Smooth muscle cell (in vitro differentiated cells): Measurements from ENCODE around the gene RTKN. TPM values are rescaled to one million over a fixed set of nuclear protein-coding genes. Genes with fewer than 3 reads are reported as not detected.
"Not testable (repeated sequence)": the region's sequence is repeated elsewhere in the genome, so short reads cannot be mapped to it uniquely, and the experiment has no call there.

ENCODE experiments used
- DNase-seq: peaks from one replicate; lab custom pipeline; 2025; ENCODE audit not compliant: unreplicated experiment; lab: John Stamatoyannopoulos, UW
- H2AFZ ChIP-seq: fragments of 200-600 bp; sonication (generic); 2 replicates; pipeline ENCODE4 v1.6.0; 2016; ENCODE audit warnings: antibody characterized with exemption, low read depth, mild to moderate bottlenecking
- H3F3A ChIP-seq: fragments of 200-600 bp; sonication (generic); 2 replicates; pipeline ENCODE4 v1.6.0; 2017; ENCODE audit warnings: antibody characterized with exemption, low read depth
- H3K27ac ChIP-seq: fragments of 200-600 bp; sonication (generic); 2 replicates; pipeline ENCODE4 v1.5.1; 2016; ENCODE audit warnings: low read depth, mild to moderate bottlenecking
- H3K27me3 ChIP-seq: fragments of 200-600 bp; sonication (generic); 2 replicates; pipeline ENCODE4 v1.6.1; 2016; ENCODE audit warnings: low read depth, mild to moderate bottlenecking
- H3K36me3 ChIP-seq: fragments of 200-600 bp; sonication (generic); 2 replicates; pipeline ENCODE4 v1.5.1; 2016; ENCODE audit warnings: low read depth
- H3K4me1 ChIP-seq: fragments of 200-600 bp; sonication (generic); 2 replicates; pipeline ENCODE4 v1.5.1; 2016; ENCODE audit warnings: low read depth
- H3K4me2 ChIP-seq: fragments of 200-600 bp; sonication (generic); 2 replicates; pipeline ENCODE4 v1.6.0; 2016; ENCODE audit warnings: mild to moderate bottlenecking
- H3K4me3 ChIP-seq: fragments of 200-600 bp; sonication (generic); 2 replicates; pipeline ENCODE4 v1.5.1; 2016; ENCODE audit warnings: mild to moderate bottlenecking
- H3K79me2 ChIP-seq: fragments of 200-600 bp; sonication (generic); 2 replicates; pipeline ENCODE4 v1.6.0; 2016; ENCODE audit warnings: low read depth, mild to moderate bottlenecking
- H3K9ac ChIP-seq: fragments of 200-600 bp; sonication (generic); 2 replicates; pipeline ENCODE4 v1.6.0; 2016; ENCODE audit warnings: low read depth
- H3K9me3 ChIP-seq: fragments of 200-600 bp; sonication (generic); replicated peaks from 2 replicates; pipeline ENCODE4 v1.5.1; 2016; ENCODE audit warnings: low read depth
- H4K20me1 ChIP-seq: fragments of 200-600 bp; sonication (generic); 2 replicates; pipeline ENCODE4 v1.6.0; 2016; ENCODE audit warnings: low read depth
- CTCF ChIP-seq: fragments of 200-600 bp; sonication (generic); IDR thresholded peaks from 2 replicates; pipeline ENCODE4 v1.5.1; 2017; ENCODE audit warnings: borderline replicate concordance, mild to moderate bottlenecking, antibody characterized with exemption; ENCODE audit not compliant: insufficient read depth, poor library complexity, severe bottlenecking
- WGBS: methylation state at CpG from one replicate; pipeline ENCODE4 v1.1.7; 2016; ENCODE audit warnings: low lambda C conversion rate; 5-methylcytosine and 5-hydroxymethylcytosine counted together
- polyA plus RNA-seq: library from polyadenylated mRNA; unstranded; fragments of >200 nt; fragmentation: Nextera tagmentation; extraction: Ambion mirVana; gene quantifications from 2 replicates; pipeline ENCODE4 v1.2.1, GENCODE V29; 2016
- total RNA-seq: library from RNA; depleted of rRNA; stranded (reverse); fragments of >200 nt; gene quantifications from 2 replicates; pipeline ENCODE4 v1.2.3, GENCODE V29; 2014

RTKN gene
- total and polyA plus RNA-seq, 2 experiments from 2014 or later = 31.4 to 60.5 TPM

GRCh38 chr2:74421221-74421870, 20.4 kb downstream of the RTKN start, which contains the start of the genes C2orf81 and WDR54:
Gene C2orf81 (minus strand): TSS chr2:74421619. CDS start chr2:74421560, 59 bp downstream.
Gene WDR54 (plus strand): TSS chr2:74421730. CDS start chr2:74422154, 424 bp downstream.
- H3K27me3 ChIP-seq = peaks cover 4% of the 10 kb centered on the region
- TF ChIP-seq CTCF = no peak
- H3K4me3 ChIP-seq = peak within 1 kb of the TSS; percentile 59
- H3K9me3 ChIP-seq = no peaks in the 10 kb centered on the region
- no peak within 1 kb of the TSS for H3K9ac ChIP-seq
- H3F3A ChIP-seq = peaks cover 5% of the 10 kb centered on the region
- peaks cover 5% of the 10 kb centered on the region for H3K4me1 ChIP-seq
- H3K4me2 ChIP-seq = peak within 1 kb of the TSS; percentile 96
- DNase-seq = peak; percentile 45
- H2AFZ ChIP-seq = peak within 1 kb of the TSS; percentile 87
- peak within 1 kb of the TSS; percentile 2 for H3K27ac ChIP-seq
- H3K79me2 ChIP-seq = no peaks in the 10 kb centered on the region
- no peaks in the 10 kb centered on the region for H4K20me1 ChIP-seq
- WGBS = 2% methylated on average over 57 of the region's 57 CpGs
- no peaks in the 10 kb centered on the region for H3K36me3 ChIP-seq

- not testable (repeated sequence) for H3K36me3 ChIP-seq, H4K20me1 ChIP-seq, H3K27me3 ChIP-seq, H3F3A ChIP-seq, H3K4me1 ChIP-seq, H3K9ac ChIP-seq, DNase-seq, H3K79me2 ChIP-seq, H3K9me3 ChIP-seq
- WGBS = 84% methylated on average over 19 of the region's 19 CpGs
- peak overlapping the region; percentile 96 for H3K4me2 ChIP-seq
- peak overlapping the region; percentile 2 for H3K27ac ChIP-seq
- peak overlapping the region; percentile 59 for H3K4me3 ChIP-seq
- H2AFZ ChIP-seq = peak overlapping the region; percentile 87
Measured at GRCh38 chr2:74420443-74421103, 21.2 kb downstream of the RTKN start.

GRCh38 chr2:74420006-74420405, 21.7 kb downstream of the RTKN start:
- TF ChIP-seq CTCF = no peak
- 91% methylated on average over 2 of the region's 2 CpGs for WGBS
- no peaks in the 10 kb centered on the region for H3K79me2 ChIP-seq
- no peak for DNase-seq
- no peak overlapping the region for H3K4me3 ChIP-seq
- peaks cover 4% of the 10 kb centered on the region for H3K27me3 ChIP-seq
- no peaks in the 10 kb centered on the region for H4K20me1 ChIP-seq
- peaks cover 5% of the 10 kb centered on the region for H3K4me1 ChIP-seq
- no peak overlapping the region for H3K27ac ChIP-seq
- H3F3A ChIP-seq = peaks cover 5% of the 10 kb centered on the region
- H3K36me3 ChIP-seq = no peaks in the 10 kb centered on the region
- no peak overlapping the region for H2AFZ ChIP-seq
- no peak overlapping the region for H3K4me2 ChIP-seq
- H3K9ac ChIP-seq = no peak overlapping the region
- H3K9me3 ChIP-seq = no peaks in the 10 kb centered on the region

GRCh38 chr2:74419345-74419744, 22.4 kb downstream of the RTKN start:
- Histone ChIP-seq H4K20me1 (no peaks in the 10 kb centered on the region), H3K9ac (no peak overlapping the region)
- no peak for DNase-seq

More at GRCh38 chr2:74419345-74419744, 22.4 kb downstream of the RTKN start:
- H3K36me3 ChIP-seq = no peaks in the 10 kb centered on the region
- no peak for TF ChIP-seq CTCF
- H3K9me3 ChIP-seq = no peaks in the 10 kb centered on the region
- H2AFZ ChIP-seq = no peak overlapping the region
- peaks cover 4% of the 10 kb centered on the region for H3K27me3 ChIP-seq
- no peak overlapping the region for H3K4me2 ChIP-seq
- no peaks in the 10 kb centered on the region for H3K79me2 ChIP-seq
- WGBS = 91% methylated on average over 1 of the region's 1 CpG
- H3F3A ChIP-seq = peaks cover 3% of the 10 kb centered on the region
- peaks cover 5% of the 10 kb centered on the region for H3K4me1 ChIP-seq
- no peak overlapping the region for H3K4me3 ChIP-seq
- H3K27ac ChIP-seq = no peak overlapping the region
